Measurements from ENCODE around the gene PALLD. TPM values are rescaled to one million over a fixed set of nuclear protein-coding genes. Genes with fewer than 3 reads are reported as not detected.

PALLD gene
- total RNA-seq, 1 donor from 2014 or later, result 93.5 TPM

DNA sequence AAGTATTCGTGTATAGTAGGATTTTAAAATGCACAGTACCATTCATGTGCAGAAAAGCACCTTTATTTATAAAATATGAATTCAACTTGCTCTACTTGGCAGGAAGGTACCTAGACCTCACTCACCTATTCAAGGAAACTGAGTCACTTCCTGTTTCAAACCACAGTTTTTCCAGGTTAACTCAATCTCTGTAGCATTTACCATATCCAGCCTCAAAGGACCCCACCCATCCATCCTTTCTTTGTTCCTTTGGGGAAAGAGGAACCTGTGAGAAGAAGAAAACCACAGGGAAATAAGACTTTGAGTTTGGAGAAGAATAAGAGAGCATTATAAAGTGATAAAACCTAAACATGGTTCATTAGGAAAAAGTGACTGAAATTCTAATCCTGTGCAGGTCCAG, 262.5 kb downstream of the PALLD start:
- H3K9me3 Mint-ChIP-seq, result peaks cover 4% of the 10 kb centered on the region
- H3K27ac Mint-ChIP-seq, result no peak overlapping the region
- H3K36me3 Mint-ChIP-seq, result peaks cover 26% of the 10 kb centered on the region
- peaks cover 9% of the 10 kb centered on the region for H3K4me1 Mint-ChIP-seq (ENCODE audit: unreplicated experiment)
- DNase-seq (ENCODE audit: extremely low spot score, unreplicated experiment), result no peak
- H3K27me3 Mint-ChIP-seq, result no peaks in the 10 kb centered on the region
- TF ChIP-seq, protein P1, sequence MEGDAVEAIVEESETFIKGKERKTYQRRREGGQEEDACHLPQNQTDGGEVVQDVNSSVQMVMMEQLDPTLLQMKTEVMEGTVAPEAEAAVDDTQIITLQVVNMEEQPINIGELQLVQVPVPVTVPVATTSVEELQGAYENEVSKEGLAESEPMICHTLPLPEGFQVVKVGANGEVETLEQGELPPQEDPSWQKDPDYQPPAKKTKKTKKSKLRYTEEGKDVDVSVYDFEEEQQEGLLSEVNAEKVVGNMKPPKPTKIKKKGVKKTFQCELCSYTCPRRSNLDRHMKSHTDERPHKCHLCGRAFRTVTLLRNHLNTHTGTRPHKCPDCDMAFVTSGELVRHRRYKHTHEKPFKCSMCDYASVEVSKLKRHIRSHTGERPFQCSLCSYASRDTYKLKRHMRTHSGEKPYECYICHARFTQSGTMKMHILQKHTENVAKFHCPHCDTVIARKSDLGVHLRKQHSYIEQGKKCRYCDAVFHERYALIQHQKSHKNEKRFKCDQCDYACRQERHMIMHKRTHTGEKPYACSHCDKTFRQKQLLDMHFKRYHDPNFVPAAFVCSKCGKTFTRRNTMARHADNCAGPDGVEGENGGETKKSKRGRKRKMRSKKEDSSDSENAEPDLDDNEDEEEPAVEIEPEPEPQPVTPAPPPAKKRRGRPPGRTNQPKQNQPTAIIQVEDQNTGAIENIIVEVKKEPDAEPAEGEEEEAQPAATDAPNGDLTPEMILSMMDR (conservative IDR thresholded peaks at IDR 0.05), result no peak
- no peak overlapping the region for H3K4me3 Mint-ChIP-seq

DNA sequence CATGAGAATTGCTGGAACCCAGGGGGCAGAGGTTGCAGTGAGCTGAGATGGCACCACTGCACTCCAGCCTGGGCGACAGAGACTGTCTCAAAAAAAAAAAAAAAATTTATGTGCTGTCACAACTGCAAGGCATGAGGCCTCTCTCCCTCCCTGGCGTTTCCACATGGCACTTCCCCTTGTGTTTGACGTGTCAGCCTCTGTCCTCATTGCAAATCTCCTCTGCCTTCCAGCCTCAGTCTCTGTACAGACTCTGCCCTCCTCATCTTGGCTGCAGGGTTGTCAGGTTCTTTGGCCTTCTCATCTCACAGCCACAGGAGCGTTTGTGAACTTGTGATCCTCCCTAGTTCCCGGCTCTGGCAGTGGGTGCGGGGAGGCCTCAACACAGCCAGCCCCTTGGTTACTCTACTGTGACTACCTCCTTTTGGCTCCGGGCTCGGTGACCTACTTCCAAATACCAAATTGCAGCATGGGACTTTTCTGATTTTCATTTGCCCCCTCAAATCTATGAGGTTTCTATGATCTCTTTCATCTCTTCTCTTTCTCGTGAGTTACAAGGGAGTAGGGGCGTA, 263.2 kb downstream of the PALLD start:
- no peak for DNase-seq (ENCODE audit: extremely low spot score, unreplicated experiment)
- no peak overlapping the region for H3K27ac Mint-ChIP-seq
- no peak overlapping the region for H3K4me3 Mint-ChIP-seq
- H3K4me1 Mint-ChIP-seq (ENCODE audit: unreplicated experiment), result peaks cover 9% of the 10 kb centered on the region
- H3K9me3 Mint-ChIP-seq, result no peaks in the 10 kb centered on the region
- no peaks in the 10 kb centered on the region for H3K27me3 Mint-ChIP-seq
- TF ChIP-seq, protein P1 (conservative IDR thresholded peaks at IDR 0.05), result no peak
- peaks cover 27% of the 10 kb centered on the region for H3K36me3 Mint-ChIP-seq

DNA sequence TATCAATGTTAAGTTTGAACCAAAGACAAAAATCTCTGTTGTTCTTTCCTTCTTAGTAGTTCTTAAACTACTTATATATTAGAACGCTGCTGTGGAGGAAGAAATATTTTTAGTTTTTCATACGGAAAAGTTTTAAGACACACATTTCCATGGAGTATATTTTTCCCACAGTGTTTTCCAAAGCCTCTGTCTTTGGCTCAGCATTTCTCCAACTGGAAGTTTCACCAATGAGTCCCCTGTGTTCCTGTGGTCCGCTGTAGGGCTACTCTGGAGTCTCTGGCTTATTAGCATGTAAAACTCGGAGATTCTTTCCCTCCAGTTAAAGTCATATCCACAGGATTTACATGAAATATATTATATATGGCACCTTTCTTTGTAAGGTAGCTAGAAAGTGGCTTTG, 264.2 kb downstream of the PALLD start:
- TF ChIP-seq, protein P1 (conservative IDR thresholded peaks at IDR 0.05), result no peak
- H3K9me3 Mint-ChIP-seq, result no peaks in the 10 kb centered on the region
- no peaks in the 10 kb centered on the region for H3K27me3 Mint-ChIP-seq
- H3K4me3 Mint-ChIP-seq, result no peak overlapping the region
- no peak overlapping the region for H3K27ac Mint-ChIP-seq
- H3K36me3 Mint-ChIP-seq, result peaks cover 25% of the 10 kb centered on the region
- DNase-seq (ENCODE audit: extremely low spot score, unreplicated experiment), result no peak
- peaks cover 9% of the 10 kb centered on the region for H3K4me1 Mint-ChIP-seq (ENCODE audit: unreplicated experiment)

DNA sequence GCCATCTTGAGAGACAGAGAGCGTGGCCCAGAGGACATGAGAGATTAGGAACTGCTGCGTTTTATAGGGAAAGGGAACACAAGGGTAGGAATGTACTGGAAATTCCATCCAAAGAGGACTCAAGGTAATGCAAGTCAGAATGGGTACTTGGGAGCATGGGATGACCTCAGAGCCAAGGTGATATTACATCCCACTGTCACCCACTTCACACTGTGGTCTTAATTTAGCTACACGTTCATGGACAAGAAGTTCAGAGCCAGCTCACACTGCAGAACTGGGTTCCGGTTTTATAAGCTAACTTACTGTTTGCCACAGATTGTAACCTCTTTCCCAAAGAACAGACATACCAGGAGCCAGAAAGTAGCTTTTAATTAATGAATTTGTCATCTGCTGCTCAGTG, 268.5 kb downstream of the PALLD start:
- TF ChIP-seq, protein P1 (conservative IDR thresholded peaks at IDR 0.05), result no peak
- H3K36me3 Mint-ChIP-seq, result peaks cover 26% of the 10 kb centered on the region
- H3K4me3 Mint-ChIP-seq, result no peak overlapping the region
- H3K9me3 Mint-ChIP-seq, result no peaks in the 10 kb centered on the region
- peaks cover 14% of the 10 kb centered on the region for H3K4me1 Mint-ChIP-seq (ENCODE audit: unreplicated experiment)
- no peaks in the 10 kb centered on the region for H3K27me3 Mint-ChIP-seq
- H3K27ac Mint-ChIP-seq, result no peak overlapping the region
- no peak for DNase-seq (ENCODE audit: extremely low spot score, unreplicated experiment)

DNA sequence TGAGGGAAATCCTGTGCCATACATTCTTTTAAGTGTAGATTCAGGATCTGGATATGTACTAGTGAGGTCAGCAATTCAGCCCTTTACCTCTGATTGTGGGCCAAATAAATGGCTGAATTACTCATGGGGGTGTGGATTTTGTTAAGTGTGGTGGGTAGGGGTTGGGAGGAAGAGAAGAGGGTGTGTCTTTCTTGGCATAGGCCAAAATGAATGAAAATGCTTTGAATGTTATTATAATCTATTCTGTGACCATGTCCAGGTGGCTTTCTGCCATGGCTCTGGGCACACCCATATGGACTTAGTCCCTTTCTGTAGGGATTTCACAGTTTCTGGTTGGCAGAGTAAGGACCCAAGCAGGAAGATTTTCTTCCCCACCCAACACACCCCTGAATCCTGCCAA, 268.9 kb downstream of the PALLD start:
- no peak for DNase-seq (ENCODE audit: extremely low spot score, unreplicated experiment)
- Mint-ChIP-seq H3K4me1 (ENCODE audit: unreplicated experiment) (peaks cover 16% of the 10 kb centered on the region), H3K4me3 (no peak overlapping the region), H3K27me3 (no peaks in the 10 kb centered on the region), H3K9me3 (no peaks in the 10 kb centered on the region), H3K27ac (no peak overlapping the region), H3K36me3 (peaks cover 22% of the 10 kb centered on the region)
- TF ChIP-seq, protein P1 (conservative IDR thresholded peaks at IDR 0.05), result no peak

Measured in type B pancreatic cell (in vitro differentiated cells).